CD4-positive, alpha-beta T cell (primary cell): Measurements from ENCODE around the gene BHLHE41. TPM values are rescaled to one million over a fixed set of nuclear protein-coding genes. Genes with fewer than 3 reads are reported as not detected.

Experiments used
- ATAC-seq: fragments of 200-7000 bp; cut with Tn5 transposase; one replicate; pipeline ENCODE4 v1.10.0; 2022; ENCODE audit warnings: mild to moderate bottlenecking; ENCODE audit not compliant: poor library complexity
- CTCF ChIA-PET: fragments of 350-600 bp; sonication (Branson Sonifier 250); formaldehyde crosslinking; loops from one replicate; lab custom pipeline; 2021; ENCODE audit warnings: antibody characterized with exemption, inconsistent platforms; lab: Charles Lee
- POLR2A ChIA-PET: fragments of 350-600 bp; sonication (Branson Sonifier 250); formaldehyde crosslinking; loops from one replicate; lab custom pipeline; 2021; ENCODE audit warnings: antibody characterized with exemption, inconsistent platforms; lab: Charles Lee
- DNase-seq, 14 experiments: peaks; one replicate each; pipeline ENCODE4 v3.0.0-alpha.2; 2013 to 2020; ENCODE audit warnings: mixed read lengths in 2 of 14
- H3K27ac ChIP-seq, 2 donors: one replicate each; pipeline versions ENCODE4 v1.5.1 to v1.7.0; 2013; ENCODE audit warnings: low read length in 2 of 2, low read depth in 1 of 2, mild to moderate bottlenecking in 1 of 2
- H3K27me3 ChIP-seq, 2 experiments: 1 replicate in 1 of 2; 2 replicates in 1 of 2; pipeline versions ENCODE4 v1.6.1 to v1.7.0; 2013; ENCODE audit warnings: low read length in 2 of 2, control low read depth in 1 of 2, mild to moderate bottlenecking in 1 of 2, moderate library complexity in 1 of 2; ENCODE audit not compliant: insufficient read depth in 2 of 2, control insufficient read depth in 1 of 2
- H3K36me3 ChIP-seq: one replicate; pipeline ENCODE4 v1.6.1; 2013; ENCODE audit warnings: low read length, control low read depth; ENCODE audit not compliant: insufficient read depth
- H3K4me1 ChIP-seq: one replicate; pipeline ENCODE4 v1.6.1; 2013; ENCODE audit warnings: low read length, control low read depth; ENCODE audit not compliant: insufficient read depth
- H3K4me3 ChIP-seq: one replicate; pipeline ENCODE4 v1.5.1; 2013; ENCODE audit warnings: mild to moderate bottlenecking, low read length, moderate library complexity
- H3K9me3 ChIP-seq, 2 experiments: 1 replicate in 1 of 2; 2 replicates in 1 of 2; pipeline versions ENCODE4 v1.6.1 to v1.7.0; 2013; ENCODE audit warnings: low read length in 2 of 2, mild to moderate bottlenecking in 2 of 2, control low read depth in 1 of 2, moderate library complexity in 1 of 2; ENCODE audit not compliant: control insufficient read depth in 1 of 2, insufficient read depth in 1 of 2
- H3K27ac Mint-ChIP-seq: one replicate; pipeline ENCODE4 v1.8.0; 2020; ENCODE audit warnings: mixed read lengths
- H3K27me3 Mint-ChIP-seq: one replicate; pipeline ENCODE4 v1.8.0; 2021; ENCODE audit warnings: mixed read lengths
- H3K36me3 Mint-ChIP-seq: one replicate; pipeline ENCODE4 v1.8.0; 2021; ENCODE audit warnings: low read depth, mixed read lengths
- H3K4me1 Mint-ChIP-seq: one replicate; pipeline ENCODE4 v1.8.0; 2021; ENCODE audit warnings: low read depth, mixed read lengths
- H3K4me3 Mint-ChIP-seq: one replicate; pipeline ENCODE4 v1.8.0; 2020; ENCODE audit warnings: mild to moderate bottlenecking, mixed read lengths
- H3K9me3 Mint-ChIP-seq: one replicate; pipeline ENCODE4 v1.8.0; 2020; ENCODE audit warnings: mixed read lengths
- intact Hi-C, 2 experiments: fragments of 100-400 bp; cut with DNase I in 1 of 2; cut with micrococcal nuclease in 1 of 2; formaldehyde crosslinking; loops; one replicate each; pipeline versions ENCODE4 v1.15.1 to v1.9.0; 2023 to 2025; cut with DNase I, micrococcal nuclease
- total RNA-seq, 174 experiments: library from RNA in 2 of 174; stranded (reverse) in 2 of 174; gene quantifications; one replicate each; pipeline ENCODE4 v1.2.3 and lab custom pipeline; 2021 to 2026
- TF ChIP-seq, protein P1 (sequence below): fragments of 200-600 bp; IDR thresholded peaks from one replicate; pipeline ENCODE4 v1.8.0; 2022; ENCODE audit warnings: antibody characterized with exemption, mild to moderate bottlenecking

Gene BHLHE41
- total RNA-seq, 2 experiments from 2014 or later: not detected

GRCh38 chr12:26150736-26151450 lies 26.1 kb upstream of the BHLHE41 start:
- H3K27me3 Mint-ChIP-seq: peaks cover 16% of the 10 kb centered on the region
- intact Hi-C loops: no loop called here

GRCh38 chr12:26149968-26150500 lies 25.2 kb upstream of the BHLHE41 start:
- ATAC-seq: no peak

More at GRCh38 chr12:26150736-26151450, 26.1 kb upstream of the BHLHE41 start:
- no peaks in the 10 kb centered on the region for H3K4me1 Mint-ChIP-seq
- ChIA-PET CTCF (no interaction called here), POLR2A (no interaction called here)
- H3K36me3 Mint-ChIP-seq: no peaks in the 10 kb centered on the region
- H3K27me3 ChIP-seq: no peaks in the 10 kb centered on the region
- no peak overlapping the region for H3K4me3 Mint-ChIP-seq
- no peak overlapping the region for H3K27ac Mint-ChIP-seq
- DNase-seq (no peak), ATAC-seq (no peak)
- no peaks in the 10 kb centered on the region for H3K9me3 ChIP-seq
- H3K27ac ChIP-seq: no peak overlapping the region
- no peaks in the 10 kb centered on the region for H3K4me1 ChIP-seq
- no peak overlapping the region for H3K4me3 ChIP-seq
- no peaks in the 10 kb centered on the region for H3K9me3 Mint-ChIP-seq
- no peaks in the 10 kb centered on the region for H3K36me3 ChIP-seq
- TF ChIP-seq, protein P1, sequence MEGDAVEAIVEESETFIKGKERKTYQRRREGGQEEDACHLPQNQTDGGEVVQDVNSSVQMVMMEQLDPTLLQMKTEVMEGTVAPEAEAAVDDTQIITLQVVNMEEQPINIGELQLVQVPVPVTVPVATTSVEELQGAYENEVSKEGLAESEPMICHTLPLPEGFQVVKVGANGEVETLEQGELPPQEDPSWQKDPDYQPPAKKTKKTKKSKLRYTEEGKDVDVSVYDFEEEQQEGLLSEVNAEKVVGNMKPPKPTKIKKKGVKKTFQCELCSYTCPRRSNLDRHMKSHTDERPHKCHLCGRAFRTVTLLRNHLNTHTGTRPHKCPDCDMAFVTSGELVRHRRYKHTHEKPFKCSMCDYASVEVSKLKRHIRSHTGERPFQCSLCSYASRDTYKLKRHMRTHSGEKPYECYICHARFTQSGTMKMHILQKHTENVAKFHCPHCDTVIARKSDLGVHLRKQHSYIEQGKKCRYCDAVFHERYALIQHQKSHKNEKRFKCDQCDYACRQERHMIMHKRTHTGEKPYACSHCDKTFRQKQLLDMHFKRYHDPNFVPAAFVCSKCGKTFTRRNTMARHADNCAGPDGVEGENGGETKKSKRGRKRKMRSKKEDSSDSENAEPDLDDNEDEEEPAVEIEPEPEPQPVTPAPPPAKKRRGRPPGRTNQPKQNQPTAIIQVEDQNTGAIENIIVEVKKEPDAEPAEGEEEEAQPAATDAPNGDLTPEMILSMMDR: no peak

GRCh38 chr12:26148291-26148690 lies 23.5 kb upstream of the BHLHE41 start:
- Mint-ChIP-seq H3K36me3 (no peaks in the 10 kb centered on the region), H3K4me1 (no peaks in the 10 kb centered on the region), H3K9me3 (no peaks in the 10 kb centered on the region), H3K4me3 (no peak overlapping the region), H3K27ac (no peak overlapping the region), H3K27me3 (peaks cover 6% of the 10 kb centered on the region)
- intact Hi-C loops: no loop called here
- ChIA-PET POLR2A (no interaction called here), CTCF (no interaction called here)
- H3K4me1 ChIP-seq: no peaks in the 10 kb centered on the region
- DNase-seq (no peak), ATAC-seq (no peak)
- peaks cover 0 to 4% of the 10 kb centered on the region in 2 experiments for H3K27me3 ChIP-seq
- no peaks in the 10 kb centered on the region for H3K36me3 ChIP-seq
- no peak overlapping the region for H3K27ac ChIP-seq
- H3K4me3 ChIP-seq: no peak overlapping the region
- TF ChIP-seq, protein P1: no peak
- H3K9me3 ChIP-seq: no peaks in the 10 kb centered on the region

More at GRCh38 chr12:26149968-26150500, 25.2 kb upstream of the BHLHE41 start:
- Histone ChIP-seq H3K36me3 (no peaks in the 10 kb centered on the region), H3K27me3 (no peaks in the 10 kb centered on the region), H3K27ac (no peak overlapping the region), H3K9me3 (no peaks in the 10 kb centered on the region), H3K4me3 (no peak overlapping the region), H3K4me1 (no peaks in the 10 kb centered on the region)
- Mint-ChIP-seq H3K9me3 (no peaks in the 10 kb centered on the region), H3K27me3 (peaks cover 11% of the 10 kb centered on the region), H3K27ac (no peak overlapping the region), H3K36me3 (no peaks in the 10 kb centered on the region), H3K4me1 (no peaks in the 10 kb centered on the region), H3K4me3 (no peak overlapping the region)
- intact Hi-C loops: no loop called here
- ChIA-PET CTCF (no interaction called here), POLR2A (no interaction called here)
- TF ChIP-seq, protein P1: no peak
- no peak for DNase-seq
